ENCODE measurements around the gene SHOC2. TPM values are rescaled to one million over a fixed set of nuclear protein-coding genes. Genes with fewer than 3 reads are reported as not detected.

SHOC2 gene
- total RNA-seq, 1 donor from 2014 or later = 54.2 TPM

GRCh38 chr10:110900983-110901382 lies 18.4 kb upstream of the SHOC2 start:
- intact Hi-C loops (cut with micrococcal nuclease) = no loop called here

DNA sequence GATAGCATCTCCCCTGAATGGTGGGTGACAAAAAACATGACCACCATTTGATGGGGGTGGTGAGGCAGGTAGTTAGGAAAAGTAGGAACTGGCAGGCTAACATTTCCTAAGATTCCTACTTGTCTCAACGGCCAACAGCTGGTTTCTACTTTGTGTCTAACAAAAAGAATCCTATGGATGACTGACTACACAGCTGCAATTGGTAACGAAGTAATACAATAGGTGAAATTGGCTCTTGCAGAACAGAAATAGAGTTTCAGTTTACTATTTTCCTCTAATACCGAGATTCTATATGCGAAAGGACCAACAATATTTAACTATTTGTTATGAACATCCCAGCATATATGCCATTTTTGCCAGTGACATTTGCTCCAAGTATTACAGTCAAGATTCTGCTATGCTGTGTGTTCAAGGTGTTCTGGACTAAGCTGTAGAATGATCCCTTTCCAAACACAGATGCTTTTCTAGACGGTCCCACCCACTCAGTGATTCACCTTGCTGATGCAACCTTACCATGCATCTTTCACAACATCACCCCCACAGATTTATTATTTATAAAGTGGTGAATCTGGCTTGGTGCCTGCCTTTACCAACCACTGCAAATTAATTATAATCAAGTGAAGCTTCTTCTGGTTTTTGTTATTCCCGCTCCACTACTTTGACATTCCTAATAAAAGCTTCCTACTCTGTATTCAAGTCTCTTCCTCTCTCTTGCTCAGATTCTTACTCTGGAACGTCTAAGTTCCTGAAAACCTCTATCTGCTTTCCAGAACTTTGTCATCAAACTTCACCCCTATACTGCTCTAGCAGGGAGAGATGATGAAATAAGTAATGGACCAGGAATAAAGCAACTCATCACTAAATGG lies 17.2 kb upstream of the SHOC2 start:
- intact Hi-C loops (cut with micrococcal nuclease) = no loop called here

GRCh38 chr10:110903280-110904278 lies 15.8 kb upstream of the SHOC2 start:
- intact Hi-C loops (cut with micrococcal nuclease) = no loop called here

- intact Hi-C loops (cut with micrococcal nuclease) = no loop called here
Measured at GRCh38 chr10:110910138-110910537, 9.3 kb upstream of the SHOC2 start.

DNA sequence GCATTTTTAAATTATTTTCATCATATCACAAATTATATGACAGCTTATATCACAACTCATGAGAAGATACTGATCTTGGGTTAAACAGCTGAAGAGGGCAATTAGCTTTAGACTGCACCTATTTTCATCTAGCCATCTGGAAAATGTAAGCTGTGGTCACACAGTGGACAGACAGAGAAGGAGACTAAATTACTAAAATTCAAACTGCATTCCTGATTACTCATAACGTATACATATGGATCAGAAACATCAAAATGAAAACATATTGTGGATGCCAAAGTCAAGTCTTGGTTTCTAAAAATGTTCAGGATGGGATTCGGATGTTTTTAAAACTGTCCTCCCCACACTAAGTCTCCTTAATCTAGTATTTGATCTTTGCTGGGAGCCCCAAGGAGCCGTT lies 7.0 kb upstream of the SHOC2 start:
- intact Hi-C loops (cut with micrococcal nuclease) = no loop called here

GRCh38 chr10:110914431-110914830 lies 5.0 kb upstream of the SHOC2 start:
- intact Hi-C loops (cut with micrococcal nuclease) = no loop called here

DNA sequence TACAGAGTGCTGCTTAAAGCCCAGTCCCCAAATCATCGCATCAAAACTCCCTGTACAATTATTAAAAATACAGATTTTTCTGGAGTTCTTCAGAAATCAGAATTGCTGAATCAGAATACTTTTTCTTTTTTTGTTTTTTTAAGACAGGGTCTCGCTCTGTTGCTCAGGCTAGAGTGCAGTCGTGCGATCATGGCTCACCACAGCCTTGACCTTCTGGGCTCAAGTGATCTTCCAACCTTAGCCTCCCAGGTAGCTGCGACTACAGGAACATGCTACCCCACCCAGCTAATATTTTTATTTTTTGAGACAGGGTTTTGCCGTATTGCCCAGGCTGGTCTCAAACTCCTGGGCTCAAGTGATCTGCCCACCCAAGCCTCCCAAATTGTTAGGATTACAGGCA lies 4.4 kb upstream of the SHOC2 start:
- intact Hi-C loops (cut with micrococcal nuclease) = loop anchor here (5.0 kb wide), 1 partner anchor 993 kb away; the partner anchor contains the start of gene XPNPEP1

DNA sequence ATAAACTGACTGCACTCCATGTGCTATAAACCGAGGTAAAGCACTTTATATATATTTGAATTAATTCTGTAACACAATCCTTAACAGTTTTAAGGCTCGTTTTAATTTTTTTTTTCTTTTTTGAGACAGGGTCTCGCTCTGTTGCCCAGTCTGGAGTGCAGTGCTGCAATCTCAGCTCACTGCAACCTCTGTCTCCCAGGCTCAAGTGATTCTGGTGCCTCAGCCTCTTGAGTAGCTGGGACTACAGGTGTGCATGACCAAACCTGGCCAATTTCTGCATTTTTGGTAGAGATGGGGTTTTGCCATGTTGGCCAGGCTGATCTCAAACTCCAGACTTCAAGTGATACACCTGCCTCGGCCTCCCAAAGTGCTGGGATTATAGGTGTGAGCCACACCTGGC lies 3.8 kb upstream of the SHOC2 start:
- intact Hi-C loops (cut with micrococcal nuclease) = loop anchor here (5.0 kb wide), 1 partner anchor 993 kb away; the partner anchor contains the start of gene XPNPEP1

DNA sequence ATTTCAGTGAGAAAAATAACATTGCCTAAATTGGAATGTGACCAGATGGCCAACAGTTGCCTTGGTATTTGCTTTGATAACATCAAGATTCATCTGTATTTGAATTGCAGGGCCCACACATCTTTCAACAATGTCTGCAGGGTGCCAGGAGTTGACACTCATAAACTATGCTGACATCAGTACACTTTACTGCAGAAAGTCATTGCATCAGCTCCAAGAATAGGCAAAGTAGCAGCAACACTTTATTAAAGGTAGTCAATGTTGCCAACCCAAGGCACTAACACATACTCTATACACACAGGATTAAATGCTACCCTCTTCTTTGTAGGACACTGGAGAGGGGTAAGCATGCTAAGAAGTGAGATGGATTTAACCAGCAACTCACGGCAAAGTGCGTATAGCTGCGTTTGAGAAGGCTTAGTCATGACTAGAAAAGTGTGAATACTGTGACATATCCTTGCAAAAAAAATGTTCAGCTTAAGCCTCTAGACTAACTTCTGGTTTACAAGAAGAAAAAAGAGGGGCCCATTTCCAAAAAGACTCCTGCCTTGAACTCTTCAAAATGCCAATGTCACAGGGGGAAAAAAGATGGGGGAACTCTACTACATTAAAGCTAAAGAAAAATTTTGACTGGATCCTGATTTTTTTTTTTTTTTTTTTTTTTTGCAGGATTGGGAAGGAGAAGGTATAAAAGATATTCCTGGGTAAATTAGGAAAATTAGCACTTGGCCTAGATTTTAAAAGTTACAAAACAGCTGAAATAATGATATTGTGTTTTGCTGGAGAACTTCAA lies 2.7 kb upstream of the SHOC2 start:
- intact Hi-C loops (cut with micrococcal nuclease) = loop anchor here (5.0 kb wide), 1 partner anchor 994 kb away; the partner anchor contains the start of gene XPNPEP1

- intact Hi-C loops (cut with micrococcal nuclease) = loop anchor here (1.0 to 5.0 kb wide), 7 partner anchors 25 to 1457 kb away; partner anchors contain the start of genes ACSL5, GPAM and XPNPEP1
Measured at GRCh38 chr10:110918269-110918642, 1.1 kb upstream of the SHOC2 start.

GRCh38 chr10:110918643-110919348 lies 608 bp upstream of the SHOC2 start, which contains the start of gene BBIP1:
BBIP1 (minus strand) TSS chr10:110919180; CDS start chr10:110918157, 1,023 bp downstream.
- intact Hi-C loops (cut with micrococcal nuclease) = loop anchor here (1.0 to 5.0 kb wide), 21 partner anchors 25 to 1456 kb away; partner anchors contain the start of genes ACSL5, ADD3, DUSP5 and GPAM

DNA sequence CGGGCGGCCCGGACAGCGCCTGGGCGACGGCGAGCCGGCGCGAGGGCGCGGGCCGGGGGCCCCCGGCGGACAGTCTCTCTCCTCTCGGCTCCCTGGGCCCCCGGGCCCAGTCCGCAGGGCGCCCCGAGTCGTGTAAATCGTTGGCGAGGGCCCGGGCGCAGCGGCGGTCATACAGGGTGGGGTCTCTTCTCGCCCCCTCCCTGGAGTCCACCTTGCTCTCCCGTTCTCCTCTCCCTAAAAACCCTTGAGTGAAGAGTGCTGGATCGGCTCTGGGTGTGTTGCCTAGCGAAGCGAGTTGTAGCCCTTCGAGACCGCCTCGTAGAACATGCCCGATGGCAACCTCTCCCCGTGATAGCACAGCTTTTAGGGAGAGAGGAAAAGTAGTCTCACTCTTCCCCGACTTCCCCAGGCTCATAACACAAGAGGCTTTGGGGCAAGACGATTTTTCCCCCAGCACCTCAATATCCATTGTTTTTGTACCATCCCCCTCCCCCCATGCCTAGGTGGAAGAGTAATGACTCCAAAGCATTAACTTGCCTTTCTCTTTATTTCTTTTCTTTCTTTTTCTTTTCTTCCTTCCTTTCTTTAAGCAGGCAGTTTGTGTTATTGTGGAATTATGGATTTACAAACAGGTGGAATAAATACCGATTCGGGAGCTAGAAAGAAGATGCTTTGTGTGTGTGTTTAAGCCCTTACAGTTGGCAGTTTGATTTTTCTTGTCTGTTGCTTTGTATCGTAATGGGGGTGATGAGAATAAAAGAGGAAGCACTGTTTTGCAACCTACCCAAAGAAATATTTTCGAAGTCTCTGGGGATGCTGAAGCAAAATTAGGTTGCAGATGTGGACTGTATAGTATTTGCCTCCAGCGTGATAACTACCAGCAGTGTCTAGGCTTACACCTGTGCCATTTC lies 822 bp downstream of the SHOC2 start:
- intact Hi-C loops (cut with micrococcal nuclease) = loop anchor here (1.0 to 5.0 kb wide), 21 partner anchors 49 to 1455 kb away; partner anchors contain the start of genes ACSL5, ADD3, ADRA2A and DUSP5

GRCh38 chr10:110923856-110924493 lies 4.6 kb downstream of the SHOC2 start:
- intact Hi-C loops (cut with micrococcal nuclease) = no loop called here

GRCh38 chr10:110927461-110927860 lies 8.1 kb downstream of the SHOC2 start:
- intact Hi-C loops (cut with micrococcal nuclease) = no loop called here

GRCh38 chr10:110931769-110932381 lies 12.5 kb downstream of the SHOC2 start:
- intact Hi-C loops (cut with micrococcal nuclease) = no loop called here

DNA sequence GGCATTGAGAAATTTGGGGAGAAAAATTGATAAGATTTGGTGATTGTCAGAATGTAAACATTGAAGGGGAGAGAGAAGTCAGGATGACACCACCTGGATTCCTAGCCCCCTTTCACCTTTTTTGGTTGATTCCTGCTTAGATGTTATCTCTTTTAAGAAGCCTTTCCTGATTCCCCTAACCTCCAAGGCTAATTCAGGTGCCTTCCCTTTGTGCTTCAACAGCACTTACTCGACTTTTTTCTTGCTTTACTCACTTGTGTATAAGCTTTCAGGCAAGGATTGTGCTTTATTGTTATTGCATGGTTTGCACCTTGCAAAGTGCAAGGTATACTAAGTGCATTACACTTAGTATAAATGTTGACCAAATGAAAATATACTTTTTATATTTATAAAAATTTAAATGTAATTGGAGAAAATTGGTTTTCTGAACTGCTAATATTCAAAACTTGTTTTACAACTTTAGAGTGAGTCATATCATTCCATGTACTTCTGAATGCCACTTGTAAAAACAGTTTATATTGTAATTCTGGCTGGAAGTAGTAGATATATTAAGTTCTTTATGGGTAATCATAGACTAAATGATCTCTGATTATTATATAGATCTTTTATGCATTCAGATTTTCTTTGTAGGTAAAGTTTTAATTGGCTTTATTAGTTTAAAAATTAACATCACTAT lies 13.2 kb downstream of the SHOC2 start:
- intact Hi-C loops (cut with micrococcal nuclease) = no loop called here

GRCh38 chr10:110936757-110937156 lies 17.4 kb downstream of the SHOC2 start:
- intact Hi-C loops (cut with micrococcal nuclease) = no loop called here

Measured in T-helper 1 cell treated with Interleukin-12 subunit alpha and Interleukin-12 subunit beta and Interleukin-4 antibody, amounts not matched to agents 30 ng/mL and 1 ng/mL, for 36 hours (primary cell).